GM21529 (cell line): Measurements from ENCODE around the gene RBM11.
A peak's percentile ranks its signal among the peaks of the same experiment; 100 is the strongest.
"Not testable (repeated sequence)": the region's sequence is repeated elsewhere in the genome, so short reads cannot be mapped to it uniquely, and the experiment has no call there.

Experiments used
- ATAC-seq: cut with Tn5 transposase; IDR thresholded peaks from one replicate; pipeline ENCODE4 v1.9.1; 2021; ENCODE audit not compliant: unreplicated experiment

RBM11 gene

GRCh38 chr21:14215971-14216641, at the start of gene RBM11:
RBM11 (plus strand) TSS chr21:14216157; CDS start chr21:14216187, 30 bp downstream.
- ATAC-seq = peak; percentile 96

GRCh38 chr21:14166463-14167223, 49.3 kb upstream of the RBM11 start:
- not testable (repeated sequence) for ATAC-seq

- no peak for ATAC-seq
Measured at GRCh38 chr21:14206222-14206621, 9.7 kb upstream of the RBM11 start.

GRCh38 chr21:14210738-14211137, 5.2 kb upstream of the RBM11 start, which contains the start of gene LIPI:
LIPI (minus strand) TSS chr21:14210955; CDS start chr21:14210845, 110 bp downstream.
- ATAC-seq = no peak

GRCh38 chr21:14213164-14213563, 2.8 kb upstream of the RBM11 start:
- ATAC-seq = no peak

GRCh38 chr21:14223365-14223764, 7.4 kb downstream of the RBM11 start:
- ATAC-seq = no peak

GRCh38 chr21:14229399-14229798, 13.4 kb downstream of the RBM11 start:
- no peak for ATAC-seq

GRCh38 chr21:14235101-14235500, 19.1 kb downstream of the RBM11 start:
- ATAC-seq = no peak

GRCh38 chr21:14236180-14236579, 20.2 kb downstream of the RBM11 start:
- no peak for ATAC-seq

GRCh38 chr21:14239281-14239680, 23.3 kb downstream of the RBM11 start:
- no peak for ATAC-seq

GRCh38 chr21:14241297-14241696, 25.3 kb downstream of the RBM11 start:
- no peak for ATAC-seq

- ATAC-seq = no peak
Measured at GRCh38 chr21:14243461-14243860, 27.5 kb downstream of the RBM11 start.

- no peak for ATAC-seq
Measured at GRCh38 chr21:14243874-14244273, 27.9 kb downstream of the RBM11 start.

- ATAC-seq = no peak
Measured at GRCh38 chr21:14244911-14245310, 29.0 kb downstream of the RBM11 start.

GRCh38 chr21:14245711-14246110, 29.8 kb downstream of the RBM11 start:
- ATAC-seq = no peak

- no peak for ATAC-seq
Measured at GRCh38 chr21:14251336-14251735, 35.4 kb downstream of the RBM11 start.

- ATAC-seq = peak; percentile 59
Measured at GRCh38 chr21:14259747-14260146, 43.8 kb downstream of the RBM11 start.

GRCh38 chr21:14260174-14260764, 44.3 kb downstream of the RBM11 start:
- ATAC-seq = no peak

- ATAC-seq = no peak
Measured at GRCh38 chr21:14262039-14262438, 46.1 kb downstream of the RBM11 start.

GRCh38 chr21:14263879-14264278, 47.9 kb downstream of the RBM11 start:
- ATAC-seq = no peak

GRCh38 chr21:14265023-14265422, 49.1 kb downstream of the RBM11 start:
- ATAC-seq = no peak

- ATAC-seq = no peak
Measured at GRCh38 chr21:14267076-14267475, 51.1 kb downstream of the RBM11 start.
